ENCODE measurements around the gene CACNA2D3. TPM values are rescaled to one million over a fixed set of nuclear protein-coding genes. Genes with fewer than 3 reads are reported as not detected.
"Not testable (repeated sequence)": the region's sequence is repeated elsewhere in the genome, so short reads cannot be mapped to it uniquely, and the experiment has no call there.

The CACNA2D3 gene
- polyA plus RNA-seq, 2 of the 4 experiments (the other 2 are of a cell fraction), result 0.04 to 0.05 TPM

DNA sequence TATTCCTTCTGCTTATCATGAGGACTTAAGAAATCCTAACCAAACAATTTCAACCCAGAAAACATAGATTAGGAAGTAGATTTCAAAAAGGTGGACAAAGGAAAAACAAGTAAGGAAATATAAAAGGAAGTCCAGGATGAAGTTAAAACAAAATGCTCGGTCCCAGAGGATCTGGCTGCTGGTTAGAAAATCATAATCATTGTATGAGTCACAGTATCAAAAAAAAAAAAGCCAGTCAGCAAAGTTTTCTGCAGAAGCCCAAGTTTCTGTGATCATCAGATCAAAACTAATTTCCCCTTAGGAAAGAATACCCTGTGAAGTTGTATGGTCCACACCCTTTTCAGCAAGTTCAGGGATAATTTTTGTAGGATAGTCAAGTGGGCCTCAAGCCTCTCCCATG is 848.5 kb downstream of the CACNA2D3 start:
- no peak overlapping the region for H3K4me2 ChIP-seq

DNA sequence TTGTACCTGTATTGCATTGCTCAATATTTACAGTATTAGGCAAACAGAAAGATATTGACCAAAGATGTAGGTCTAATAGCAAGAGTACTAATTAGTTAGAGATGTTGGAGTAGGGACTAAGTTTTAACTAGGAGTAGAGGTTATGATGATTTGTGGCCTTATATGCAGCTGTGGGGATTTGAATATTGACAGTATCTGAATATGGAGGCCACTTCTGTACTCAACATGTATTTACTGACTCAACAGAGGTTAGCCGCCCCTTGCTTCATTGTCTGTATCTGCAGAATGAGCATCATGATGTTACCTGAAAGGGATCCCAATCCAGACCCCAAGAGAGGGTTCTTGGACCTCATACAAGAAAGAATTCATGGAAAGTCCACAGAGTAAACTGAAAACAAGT is 855.1 kb downstream of the CACNA2D3 start:
- TF ChIP-seq ZSCAN20 (CRISPR knock-in tag; IDR thresholded peaks at IDR 0.05) (no peak), FOSL2 (IDR thresholded peaks at IDR 0.05) (no peak), FOSL2 (CRISPR knock-in tag; IDR thresholded peaks at IDR 0.05) (no peak), ZFP36 (IDR thresholded peaks at IDR 0.05; ENCODE audit: borderline replicate concordance, partially characterized antibody) (no peak), HOXA7 (CRISPR knock-in tag; IDR thresholded peaks at IDR 0.05) (no peak), MAZ (IDR thresholded peaks at IDR 0.05; ENCODE audit: borderline replicate concordance, low read depth, low read length) (no peak), CBX2 (IDR thresholded peaks at IDR 0.05; ENCODE audit: borderline replicate concordance, low read depth) (no peak), SREBF2 (IDR thresholded peaks at IDR 0.05) (no peak), MAFK (IDR thresholded peaks at IDR 0.05; ENCODE audit: partially characterized antibody) (no peak), JUNB (IDR thresholded peaks at IDR 0.05) (no peak), POLR2AphosphoS2 (conservative IDR thresholded peaks at IDR 0.05; ENCODE audit: low read length) (no peak)
- TF ChIP-seq, protein P1, sequence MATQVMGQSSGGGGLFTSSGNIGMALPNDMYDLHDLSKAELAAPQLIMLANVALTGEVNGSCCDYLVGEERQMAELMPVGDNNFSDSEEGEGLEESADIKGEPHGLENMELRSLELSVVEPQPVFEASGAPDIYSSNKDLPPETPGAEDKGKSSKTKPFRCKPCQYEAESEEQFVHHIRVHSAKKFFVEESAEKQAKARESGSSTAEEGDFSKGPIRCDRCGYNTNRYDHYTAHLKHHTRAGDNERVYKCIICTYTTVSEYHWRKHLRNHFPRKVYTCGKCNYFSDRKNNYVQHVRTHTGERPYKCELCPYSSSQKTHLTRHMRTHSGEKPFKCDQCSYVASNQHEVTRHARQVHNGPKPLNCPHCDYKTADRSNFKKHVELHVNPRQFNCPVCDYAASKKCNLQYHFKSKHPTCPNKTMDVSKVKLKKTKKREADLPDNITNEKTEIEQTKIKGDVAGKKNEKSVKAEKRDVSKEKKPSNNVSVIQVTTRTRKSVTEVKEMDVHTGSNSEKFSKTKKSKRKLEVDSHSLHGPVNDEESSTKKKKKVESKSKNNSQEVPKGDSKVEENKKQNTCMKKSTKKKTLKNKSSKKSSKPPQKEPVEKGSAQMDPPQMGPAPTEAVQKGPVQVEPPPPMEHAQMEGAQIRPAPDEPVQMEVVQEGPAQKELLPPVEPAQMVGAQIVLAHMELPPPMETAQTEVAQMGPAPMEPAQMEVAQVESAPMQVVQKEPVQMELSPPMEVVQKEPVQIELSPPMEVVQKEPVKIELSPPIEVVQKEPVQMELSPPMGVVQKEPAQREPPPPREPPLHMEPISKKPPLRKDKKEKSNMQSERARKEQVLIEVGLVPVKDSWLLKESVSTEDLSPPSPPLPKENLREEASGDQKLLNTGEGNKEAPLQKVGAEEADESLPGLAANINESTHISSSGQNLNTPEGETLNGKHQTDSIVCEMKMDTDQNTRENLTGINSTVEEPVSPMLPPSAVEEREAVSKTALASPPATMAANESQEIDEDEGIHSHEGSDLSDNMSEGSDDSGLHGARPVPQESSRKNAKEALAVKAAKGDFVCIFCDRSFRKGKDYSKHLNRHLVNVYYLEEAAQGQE (IDR thresholded peaks at IDR 0.05), result no peak
- TF ChIP-seq, protein P2, sequence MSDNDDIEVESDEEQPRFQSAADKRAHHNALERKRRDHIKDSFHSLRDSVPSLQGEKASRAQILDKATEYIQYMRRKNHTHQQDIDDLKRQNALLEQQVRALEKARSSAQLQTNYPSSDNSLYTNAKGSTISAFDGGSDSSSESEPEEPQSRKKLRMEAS (IDR thresholded peaks at IDR 0.05), result no peak
- H3K27ac ChIP-seq, result no peak overlapping the region
- DNase-seq (ENCODE audit: low read depth in 1 of 2, low spot score in 1 of 2) (no peak), ATAC-seq (no peak), FAIRE-seq (no peak)
- H3K4me1 ChIP-seq, result no peaks in the 10 kb centered on the region
- POLR2A ChIA-PET, result no interaction called here
- WGBS (ENCODE audit: missing lambda C conversion rate), result 22% methylated on average over 1 of the region's 1 CpG
- no peak overlapping the region for H3K4me2 ChIP-seq
- CTCF ChIA-PET, result no interaction called here
- H3K9me3 ChIP-seq, result no peaks in the 10 kb centered on the region
- H3K4me3 ChIP-seq, result no peak overlapping the region

More for the DNA sequence above, 848.5 kb downstream of the CACNA2D3 start:
- FAIRE-seq, result no peak
- POLR2A ChIA-PET, result no interaction called here
- WGBS (ENCODE audit: missing lambda C conversion rate), result 20% methylated on average over 1 of the region's 1 CpG
- no peak for ATAC-seq
- H3K27ac ChIP-seq, result no peak overlapping the region
- DNase-seq (ENCODE audit: low read depth in 1 of 2, low spot score in 1 of 2), result no peak
- CTCF ChIA-PET, result no interaction called here
- peak; percentile 23 for TF ChIP-seq MAFK (IDR thresholded peaks at IDR 0.05; ENCODE audit: partially characterized antibody)
- no peak for TF ChIP-seq RARB (CRISPR knock-in tag; IDR thresholded peaks at IDR 0.05)
- TF ChIP-seq HOXA7 (CRISPR knock-in tag; IDR thresholded peaks at IDR 0.05), result no peak
- H3K4me1 ChIP-seq, result no peaks in the 10 kb centered on the region
- no peak overlapping the region for H3K4me3 ChIP-seq
- no peaks in the 10 kb centered on the region for H3K9me3 ChIP-seq

DNA sequence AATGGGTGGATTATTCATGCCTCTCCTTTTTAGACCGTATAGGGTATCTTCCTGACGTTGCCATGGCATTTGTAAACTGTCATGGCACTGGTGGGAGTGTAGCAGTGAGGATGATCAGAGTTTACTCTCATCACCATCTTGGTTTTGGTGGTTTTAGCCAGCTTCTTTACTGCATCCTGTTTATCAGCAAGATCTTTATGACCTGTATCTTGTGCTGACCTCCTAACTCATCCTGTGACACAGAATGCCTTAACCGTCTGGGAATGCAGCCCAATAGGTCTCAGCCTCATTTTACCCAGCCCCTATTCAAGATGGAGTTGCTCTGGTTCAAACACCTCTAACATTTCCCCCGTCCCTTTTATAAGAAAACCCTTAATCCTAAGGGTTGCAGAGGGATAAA is 855.6 kb downstream of the CACNA2D3 start:
- 0% methylated on average over 4 of the region's 4 CpGs for WGBS (ENCODE audit: missing lambda C conversion rate)
- ATAC-seq; CTCF ChIA-PET; DNase-seq (ENCODE audit: low read depth in 1 of 2, low spot score in 1 of 2); H3K4me1 ChIP-seq; H3K4me3 ChIP-seq; H3K9me3 ChIP-seq; H3K27ac ChIP-seq; POLR2A ChIA-PET; H3K4me2 ChIP-seq; FAIRE-seq: not testable (repeated sequence)

DNA sequence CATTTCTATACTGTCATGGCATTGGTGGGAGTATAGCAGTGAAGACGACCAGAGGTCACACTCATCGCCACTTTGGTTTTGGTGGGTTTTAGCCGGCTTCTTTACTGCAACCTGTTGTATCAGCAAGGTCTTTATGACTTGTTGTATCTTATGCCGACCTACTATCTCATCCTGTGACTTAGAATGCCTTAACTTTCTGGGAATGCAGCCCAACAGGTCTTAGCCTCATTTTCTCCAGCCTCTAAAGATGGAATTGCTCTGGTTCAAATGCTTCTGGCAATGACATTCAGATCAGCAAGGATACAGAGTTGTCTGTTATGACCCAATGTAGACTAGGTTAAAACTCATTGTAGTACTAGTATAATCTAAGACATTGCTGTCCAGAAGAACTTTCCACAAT is 860.5 kb downstream of the CACNA2D3 start:
- CTCF ChIA-PET, result no interaction called here
- TF ChIP-seq POLR2AphosphoS2 (conservative IDR thresholded peaks at IDR 0.05; ENCODE audit: low read length), result no peak
- TF ChIP-seq, protein P3, sequence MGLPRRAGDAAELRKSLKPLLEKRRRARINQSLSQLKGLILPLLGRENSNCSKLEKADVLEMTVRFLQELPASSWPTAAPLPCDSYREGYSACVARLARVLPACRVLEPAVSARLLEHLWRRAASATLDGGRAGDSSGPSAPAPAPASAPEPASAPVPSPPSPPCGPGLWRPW (IDR thresholded peaks at IDR 0.05), result no peak
- no peak for TF ChIP-seq CEBPB (IDR thresholded peaks at IDR 0.05)
- no peak for TF ChIP-seq EP300 (IDR thresholded peaks at IDR 0.05)
- TF ChIP-seq, protein P2 (IDR thresholded peaks at IDR 0.05), result no peak
- TF ChIP-seq CBX8 (IDR thresholded peaks at IDR 0.05), result no peak
- no peak for TF ChIP-seq RAD21 (conservative IDR thresholded peaks at IDR 0.05 in 1 of 2, IDR thresholded peaks at IDR 0.05 in 1 of 2)
- no peak for TF ChIP-seq HOXA7 (CRISPR knock-in tag; IDR thresholded peaks at IDR 0.05)
- TF ChIP-seq RFX5 (IDR thresholded peaks at IDR 0.05), result no peak
- no peak for TF ChIP-seq POLR2A (IDR thresholded peaks at IDR 0.05; ENCODE audit: low read length)
- no peak for TF ChIP-seq RCOR1 (IDR thresholded peaks at IDR 0.05; ENCODE audit: low read depth, low read length)
- no peaks in the 10 kb centered on the region for H3K4me1 ChIP-seq
- FAIRE-seq (no peak), ATAC-seq (no peak), DNase-seq (ENCODE audit: low read depth in 1 of 2, low spot score in 1 of 2) (no peak)
- no peaks in the 10 kb centered on the region for H3K9me3 ChIP-seq
- 15% methylated on average over 4 of the region's 4 CpGs for WGBS (ENCODE audit: missing lambda C conversion rate)
- no peak overlapping the region for H3K4me3 ChIP-seq
- no peak overlapping the region for H3K27ac ChIP-seq
- POLR2A ChIA-PET, result no interaction called here
- no peak overlapping the region for H3K4me2 ChIP-seq

All from A549 (cell line).